Astrocyte of the spinal cord (primary cell): ENCODE data around the gene TCAP.

Source experiments
- DNase-seq: peaks from one replicate; pipeline ENCODE4 v3.0.0; 2011; ENCODE audit warnings: low read depth, low spot score
- H3K4me3 ChIP-seq: 2 replicates; pipeline ENCODE4 v1.5.1; 2011; ENCODE audit warnings: low read depth, mild to moderate bottlenecking, low read length, moderate library complexity
- CTCF ChIP-seq: IDR thresholded peaks from 2 replicates; pipeline ENCODE4 v1.5.1; 2012; ENCODE audit warnings: low read depth, mild to moderate bottlenecking, low read length, inconsistent platforms
- in situ Hi-C: cut with HindIII; loops from 2 replicates; pipeline ENCODE4 v1.10.0; 2017; ENCODE audit warnings: low sequenced_read_pairs

Gene TCAP

GRCh38 chr17:39711851-39712250 is 46.7 kb downstream of the TCAP start:
- H3K4me3 ChIP-seq, result no peak overlapping the region
- DNase-seq, result no peak
- TF ChIP-seq CTCF, result no peak
- in situ Hi-C loops, result no loop called here

GRCh38 chr17:39714234-39714633 is 49.1 kb downstream of the TCAP start:
- in situ Hi-C loops, result no loop called here
- H3K4me3 ChIP-seq, result no peak overlapping the region
- TF ChIP-seq CTCF, result no peak
- DNase-seq, result no peak

- TF ChIP-seq CTCF, result no peak
- in situ Hi-C loops, result no loop called here
- H3K4me3 ChIP-seq, result no peak overlapping the region
- no peak for DNase-seq
These were observed 50.4 kb downstream of the TCAP start for GRCh38 chr17:39715375-39716072.
